Panc1 (cell line): ENCODE data around the gene QRFP.

Experiments
- CTCF ChIP-seq: fragments of 450-650 bp; IDR thresholded peaks from 2 replicates; pipeline ENCODE4 v1.5.1; 2017; ENCODE audit warnings: mild to moderate bottlenecking
- POLR2AphosphoS5 ChIP-seq: IDR thresholded peaks from 2 replicates; pipeline ENCODE4 v1.6.1; 2012; ENCODE audit warnings: mild to moderate bottlenecking, low read depth, low read length, moderate library complexity
- REST ChIP-seq, 2 experiments: IDR thresholded peaks; 2 replicates each; pipeline ENCODE4 v1.6.1; 2011 to 2012; ENCODE audit warnings: low read depth in 2 of 2, control low read depth in 1 of 2, low read length in 1 of 2, mild to moderate bottlenecking in 1 of 2, moderate library complexity in 1 of 2; ENCODE audit not compliant: insufficient read depth in 1 of 2
- SIN3A ChIP-seq: IDR thresholded peaks from 2 replicates; pipeline ENCODE4 v1.6.1; 2012; ENCODE audit warnings: low read depth, mild to moderate bottlenecking, low read length, moderate library complexity, borderline replicate concordance; ENCODE audit not compliant: insufficient read depth
- TCF7L2 ChIP-seq: IDR thresholded peaks from 2 replicates; pipeline ENCODE4 v1.6.1; 2011; ENCODE audit warnings: mild to moderate bottlenecking, low read depth, low read length, inconsistent platforms

GRCh38 chr9:130936285-130937117 lies 39.9 kb upstream of the QRFP start:
- TF ChIP-seq CTCF = no peak
- TF ChIP-seq SIN3A = no peak
- no peak for TF ChIP-seq REST (IDR thresholded peaks at IDR 0.05; ENCODE audit: insufficient read depth in 1 of 2, low read depth in 2 of 2, low read length in 1 of 2)
- TF ChIP-seq TCF7L2 = no peak
- no peak for TF ChIP-seq POLR2AphosphoS5
